HepG2 (cell line): ENCODE measurements around the gene RNASE11. TPM values are rescaled to one million over a fixed set of nuclear protein-coding genes. Genes with fewer than 3 reads are reported as not detected.

Source experiments
- EED ChIP-seq: sonication (generic); formaldehyde crosslinking; IDR thresholded peaks from 2 replicates; pipeline ENCODE4 v1.5.0; 2020; ENCODE audit warnings: mild to moderate bottlenecking, missing genetic modification reagents
- ELF3 ChIP-seq: IDR thresholded peaks from 2 replicates; pipeline ENCODE4 v1.6.1; 2016; ENCODE audit warnings: missing genetic modification reagents, missing compliant biosample characterization
- HDAC2 ChIP-seq: sonication (generic); formaldehyde crosslinking; IDR thresholded peaks from 2 replicates; pipeline ENCODE4 v1.4.0; 2020; ENCODE audit warnings: missing genetic modification reagents
- MED1 ChIP-seq: sonication (generic); formaldehyde crosslinking; IDR thresholded peaks from 2 replicates; pipeline ENCODE4 v1.4.0; 2020; ENCODE audit warnings: missing genetic modification reagents
- MIER2 ChIP-seq: IDR thresholded peaks from 2 replicates; pipeline ENCODE4 v1.6.1; 2016; ENCODE audit warnings: missing biosample characterization, missing genetic modification reagents
- MTA3 ChIP-seq: sonication (generic); formaldehyde crosslinking; IDR thresholded peaks from 2 replicates; pipeline ENCODE4 v1.4.0; 2020; ENCODE audit warnings: missing genetic modification reagents
- RXRA ChIP-seq: sonication (generic); formaldehyde crosslinking; IDR thresholded peaks from 2 replicates; pipeline ENCODE4 v1.5.1; 2020; ENCODE audit warnings: missing genetic modification reagents
- SRSF4 ChIP-seq: fragments of 200-400 bp; formaldehyde crosslinking; IDR thresholded peaks from one replicate; pipeline ENCODE4 v1.6.1; 2018; ENCODE audit warnings: mild to moderate bottlenecking, low read depth, low read length, moderate library complexity; ENCODE audit not compliant: poor library complexity, severe bottlenecking
- TCF7 ChIP-seq: sonication (generic); IDR thresholded peaks from 2 replicates; pipeline ENCODE4 v1.6.1; 2016; ENCODE audit warnings: antibody characterized with exemption, low read depth
- YEATS4 ChIP-seq: sonication (generic); formaldehyde crosslinking; IDR thresholded peaks from 2 replicates; pipeline ENCODE4 v1.4.0; 2020; ENCODE audit warnings: missing genetic modification reagents, borderline replicate concordance
- ZFX ChIP-seq: sonication (generic); formaldehyde crosslinking; IDR thresholded peaks from 2 replicates; pipeline ENCODE4 v1.4.0; 2020; ENCODE audit warnings: mild to moderate bottlenecking, low read depth, missing genetic modification reagents, moderate library complexity
- ZKSCAN8 ChIP-seq: IDR thresholded peaks from 2 replicates; pipeline ENCODE4 v1.6.1; 2016; ENCODE audit warnings: borderline replicate concordance, missing genetic modification reagents, missing compliant biosample characterization
- ZNF260 ChIP-seq: sonication (generic); formaldehyde crosslinking; IDR thresholded peaks from 2 replicates; pipeline ENCODE4 v1.4.0; 2020; ENCODE audit warnings: missing genetic modification reagents, low read depth, mild to moderate bottlenecking, borderline replicate concordance
- ZNF30 ChIP-seq: sonication (generic); formaldehyde crosslinking; IDR thresholded peaks from 2 replicates; pipeline ENCODE4 v1.5.0; 2020; ENCODE audit warnings: mild to moderate bottlenecking, missing genetic modification reagents
- ZNF331 ChIP-seq: sonication (generic); formaldehyde crosslinking; IDR thresholded peaks from 2 replicates; pipeline ENCODE4 v1.4.0; 2020; ENCODE audit warnings: missing genetic modification reagents
- ZNF768 ChIP-seq: sonication (generic); formaldehyde crosslinking; IDR thresholded peaks from 2 replicates; pipeline ENCODE4 v1.4.0; 2020; ENCODE audit warnings: missing genetic modification reagents
- polyA plus RNA-seq, 8 experiments: library from polyadenylated mRNA; depleted of rRNA in 3 of 8; stranded (reverse) in 7 of 8; unstranded in 1 of 8; fragments of >200 nt; fragmentation: Illumina TruSeq in 4 of 8; extraction: Trizol in 4 of 8; gene quantifications; 2 replicates each; pipeline versions ENCODE4 v1.2.1 to v1.2.3, GENCODE V29; 2011 to 2016; ENCODE audit warnings: low read depth in 4 of 8, missing spikeins in 1 of 8, mixed read lengths in 1 of 8; ENCODE audit not compliant: insufficient read depth in 1 of 8
- total RNA-seq, 5 experiments: library from RNA; depleted of rRNA; stranded (reverse); fragments of >200 nt; fragmentation: Illumina TruSeq; extraction: Trizol; gene quantifications; 2 replicates each; pipeline ENCODE4 v1.2.3, GENCODE V29; 2016; ENCODE audit warnings: low read depth in 1 of 5
- TF ChIP-seq, protein P1 (sequence below): sonication (generic); formaldehyde crosslinking; IDR thresholded peaks from 2 replicates; pipeline ENCODE4 v1.8.0; 2022; ENCODE audit warnings: mild to moderate bottlenecking, missing genetic modification reagents; ENCODE audit not compliant: insufficient replicate concordance
- TF ChIP-seq, protein P2 (sequence below): sonication (generic); formaldehyde crosslinking; IDR thresholded peaks from 2 replicates; pipeline ENCODE4 v1.5.0; 2020; ENCODE audit warnings: mild to moderate bottlenecking, missing genetic modification reagents, borderline replicate concordance
- TF ChIP-seq, protein P3 (sequence below): IDR thresholded peaks from 2 replicates; pipeline ENCODE4 v1.6.1; 2012; ENCODE audit warnings: low read depth, low read length, improper control_type of control experiment
- TF ChIP-seq, protein P4 (sequence below): sonication (generic); formaldehyde crosslinking; IDR thresholded peaks from 2 replicates; pipeline ENCODE4 v1.5.0; 2020; ENCODE audit warnings: missing genetic modification reagents, mild to moderate bottlenecking, borderline replicate concordance
- TF ChIP-seq, protein P5 (sequence below): sonication (generic); formaldehyde crosslinking; IDR thresholded peaks from 2 replicates; pipeline ENCODE4 v1.4.0; 2020; ENCODE audit warnings: missing genetic modification reagents

Gene RNASE11
- total and polyA plus RNA-seq, 2 of the 13 experiments (the other 11 are each of a cell fraction or from before 2014, with no cell fraction given), result not detected

DNA sequence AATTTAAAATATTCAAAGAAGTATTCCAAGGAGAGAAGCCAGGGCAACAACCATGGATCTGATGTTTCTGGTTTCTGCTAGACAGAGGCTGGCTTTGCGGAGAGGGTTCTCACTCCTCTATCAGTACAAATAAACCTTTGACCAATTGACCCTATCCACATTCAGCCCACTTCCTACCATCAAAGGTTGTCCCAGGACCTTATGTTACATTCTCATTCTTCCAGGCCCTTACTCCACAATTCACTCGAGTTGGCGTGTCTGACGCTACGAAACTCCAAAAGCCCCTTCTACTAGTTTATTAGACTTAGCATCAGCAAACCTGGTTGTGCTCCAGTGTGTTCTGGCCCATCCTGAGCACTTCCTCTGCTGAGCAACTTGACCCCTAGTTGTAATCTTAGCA lies 28.2 kb upstream of the RNASE11 start (continued):
- TF ChIP-seq HDAC2 (CRISPR knock-in tag), result peak; percentile 60
- TF ChIP-seq EED, result no peak
- TF ChIP-seq, protein P1, sequence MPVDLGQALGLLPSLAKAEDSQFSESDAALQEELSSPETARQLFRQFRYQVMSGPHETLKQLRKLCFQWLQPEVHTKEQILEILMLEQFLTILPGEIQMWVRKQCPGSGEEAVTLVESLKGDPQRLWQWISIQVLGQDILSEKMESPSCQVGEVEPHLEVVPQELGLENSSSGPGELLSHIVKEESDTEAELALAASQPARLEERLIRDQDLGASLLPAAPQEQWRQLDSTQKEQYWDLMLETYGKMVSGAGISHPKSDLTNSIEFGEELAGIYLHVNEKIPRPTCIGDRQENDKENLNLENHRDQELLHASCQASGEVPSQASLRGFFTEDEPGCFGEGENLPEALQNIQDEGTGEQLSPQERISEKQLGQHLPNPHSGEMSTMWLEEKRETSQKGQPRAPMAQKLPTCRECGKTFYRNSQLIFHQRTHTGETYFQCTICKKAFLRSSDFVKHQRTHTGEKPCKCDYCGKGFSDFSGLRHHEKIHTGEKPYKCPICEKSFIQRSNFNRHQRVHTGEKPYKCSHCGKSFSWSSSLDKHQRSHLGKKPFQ, result peak; percentile 77
- peak; percentile 74 for TF ChIP-seq TCF7
- TF ChIP-seq, protein P2, sequence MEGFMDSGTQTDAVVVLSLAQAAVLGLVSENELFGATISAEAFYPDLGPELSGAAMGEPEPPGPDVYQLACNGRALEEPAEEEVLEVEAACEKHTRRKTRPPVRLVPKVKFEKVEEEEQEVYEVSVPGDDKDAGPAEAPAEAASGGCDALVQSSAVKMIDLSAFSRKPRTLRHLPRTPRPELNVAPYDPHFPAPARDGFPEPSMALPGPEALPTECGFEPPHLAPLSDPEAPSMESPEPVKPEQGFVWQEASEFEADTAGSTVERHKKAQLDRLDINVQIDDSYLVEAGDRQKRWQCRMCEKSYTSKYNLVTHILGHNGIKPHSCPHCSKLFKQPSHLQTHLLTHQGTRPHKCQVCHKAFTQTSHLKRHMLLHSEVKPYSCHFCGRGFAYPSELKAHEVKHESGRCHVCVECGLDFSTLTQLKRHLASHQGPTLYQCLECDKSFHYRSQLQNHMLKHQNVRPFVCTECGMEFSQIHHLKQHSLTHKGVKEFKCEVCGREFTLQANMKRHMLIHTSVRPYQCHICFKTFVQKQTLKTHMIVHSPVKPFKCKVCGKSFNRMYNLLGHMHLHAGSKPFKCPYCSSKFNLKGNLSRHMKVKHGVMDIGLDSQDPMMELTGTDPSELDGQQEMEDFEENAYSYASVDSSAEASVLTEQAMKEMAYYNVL (CRISPR knock-in tag), result peak; percentile 74; the same call in 1 of the 2 replicates
- TF ChIP-seq ZKSCAN8 (CRISPR knock-in tag), result no peak
- peak; percentile 43; the same call in 1 of the 2 replicates for TF ChIP-seq RXRA
- TF ChIP-seq, protein P3, sequence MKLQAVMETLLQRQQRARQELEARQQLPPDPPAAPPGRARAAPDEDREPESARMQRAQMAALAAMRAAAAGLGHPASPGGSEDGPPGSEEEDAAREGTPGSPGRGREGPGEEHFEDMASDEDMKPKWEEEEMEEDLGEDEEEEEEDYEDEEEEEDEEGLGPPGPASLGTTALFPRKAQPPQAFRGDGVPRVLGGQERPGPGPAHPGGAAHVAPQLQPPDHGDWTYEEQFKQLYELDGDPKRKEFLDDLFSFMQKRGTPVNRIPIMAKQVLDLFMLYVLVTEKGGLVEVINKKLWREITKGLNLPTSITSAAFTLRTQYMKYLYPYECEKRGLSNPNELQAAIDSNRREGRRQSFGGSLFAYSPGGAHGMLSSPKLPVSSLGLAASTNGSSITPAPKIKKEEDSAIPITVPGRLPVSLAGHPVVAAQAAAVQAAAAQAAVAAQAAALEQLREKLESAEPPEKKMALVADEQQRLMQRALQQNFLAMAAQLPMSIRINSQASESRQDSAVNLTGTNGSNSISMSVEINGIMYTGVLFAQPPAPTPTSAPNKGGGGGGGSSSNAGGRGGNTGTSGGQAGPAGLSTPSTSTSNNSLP, result 0 out of 2 replicates have a peak, but pooled peaks have one; percentile 35
- 0 out of 2 replicates have a peak, but pooled peaks have one; percentile 33 for TF ChIP-seq MIER2
- no peak for TF ChIP-seq ZNF30
- peak; percentile 53; the same call in 1 of the 2 replicates for TF ChIP-seq MED1 (CRISPR knock-in tag)
- no peak for TF ChIP-seq SRSF4
- TF ChIP-seq, protein P4, sequence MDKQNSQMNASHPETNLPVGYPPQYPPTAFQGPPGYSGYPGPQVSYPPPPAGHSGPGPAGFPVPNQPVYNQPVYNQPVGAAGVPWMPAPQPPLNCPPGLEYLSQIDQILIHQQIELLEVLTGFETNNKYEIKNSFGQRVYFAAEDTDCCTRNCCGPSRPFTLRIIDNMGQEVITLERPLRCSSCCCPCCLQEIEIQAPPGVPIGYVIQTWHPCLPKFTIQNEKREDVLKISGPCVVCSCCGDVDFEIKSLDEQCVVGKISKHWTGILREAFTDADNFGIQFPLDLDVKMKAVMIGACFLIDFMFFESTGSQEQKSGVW (CRISPR knock-in tag), result no peak
- TF ChIP-seq YEATS4, result 0 out of 2 replicates have a peak, but pooled peaks have one; percentile 51
- no peak for TF ChIP-seq MTA3
- TF ChIP-seq, protein P5, sequence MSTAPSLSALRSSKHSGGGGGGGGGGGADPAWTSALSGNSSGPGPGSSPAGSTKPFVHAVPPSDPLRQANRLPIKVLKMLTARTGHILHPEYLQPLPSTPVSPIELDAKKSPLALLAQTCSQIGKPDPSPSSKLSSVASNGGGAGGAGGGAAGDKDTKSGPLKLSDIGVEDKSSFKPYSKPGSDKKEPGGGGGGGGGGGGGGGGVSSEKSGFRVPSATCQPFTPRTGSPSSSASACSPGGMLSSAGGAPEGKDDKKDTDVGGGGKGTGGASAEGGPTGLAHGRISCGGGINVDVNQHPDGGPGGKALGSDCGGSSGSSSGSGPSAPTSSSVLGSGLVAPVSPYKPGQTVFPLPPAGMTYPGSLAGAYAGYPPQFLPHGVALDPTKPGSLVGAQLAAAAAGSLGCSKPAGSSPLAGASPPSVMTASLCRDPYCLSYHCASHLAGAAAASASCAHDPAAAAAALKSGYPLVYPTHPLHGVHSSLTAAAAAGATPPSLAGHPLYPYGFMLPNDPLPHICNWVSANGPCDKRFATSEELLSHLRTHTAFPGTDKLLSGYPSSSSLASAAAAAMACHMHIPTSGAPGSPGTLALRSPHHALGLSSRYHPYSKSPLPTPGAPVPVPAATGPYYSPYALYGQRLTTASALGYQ (CRISPR knock-in tag), result peak; percentile 35; the same call in 1 of the 2 replicates
- no peak for TF ChIP-seq ZNF768 (CRISPR knock-in tag)
- TF ChIP-seq ELF3 (CRISPR knock-in tag), result 0 out of 2 replicates have a peak, but pooled peaks have one; percentile 44
- TF ChIP-seq ZNF260 (CRISPR knock-in tag), result no peak
- peak; percentile 40; the same call in 1 of the 2 replicates for TF ChIP-seq ZFX (CRISPR knock-in tag)
- TF ChIP-seq ZNF331 (CRISPR knock-in tag), result peak; percentile 45; the same call in 1 of the 2 replicates
